Activated naive CD4-positive, alpha-beta T cell treated with anti-CD3 and anti-CD28 coated beads, Interleukin-2, amount 50 U/mL, for 16 hours (primary cell): ENCODE measurements around the gene ZFAND3.
A peak's percentile ranks its signal among the peaks of the same experiment; 100 is the strongest.

Experiments
- DNase-seq: peaks from one replicate; pipeline ENCODE4 v3.0.0-alpha.2; 2020

Gene ZFAND3, protein sequence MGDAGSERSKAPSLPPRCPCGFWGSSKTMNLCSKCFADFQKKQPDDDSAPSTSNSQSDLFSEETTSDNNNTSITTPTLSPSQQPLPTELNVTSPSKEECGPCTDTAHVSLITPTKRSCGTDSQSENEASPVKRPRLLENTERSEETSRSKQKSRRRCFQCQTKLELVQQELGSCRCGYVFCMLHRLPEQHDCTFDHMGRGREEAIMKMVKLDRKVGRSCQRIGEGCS

DNA sequence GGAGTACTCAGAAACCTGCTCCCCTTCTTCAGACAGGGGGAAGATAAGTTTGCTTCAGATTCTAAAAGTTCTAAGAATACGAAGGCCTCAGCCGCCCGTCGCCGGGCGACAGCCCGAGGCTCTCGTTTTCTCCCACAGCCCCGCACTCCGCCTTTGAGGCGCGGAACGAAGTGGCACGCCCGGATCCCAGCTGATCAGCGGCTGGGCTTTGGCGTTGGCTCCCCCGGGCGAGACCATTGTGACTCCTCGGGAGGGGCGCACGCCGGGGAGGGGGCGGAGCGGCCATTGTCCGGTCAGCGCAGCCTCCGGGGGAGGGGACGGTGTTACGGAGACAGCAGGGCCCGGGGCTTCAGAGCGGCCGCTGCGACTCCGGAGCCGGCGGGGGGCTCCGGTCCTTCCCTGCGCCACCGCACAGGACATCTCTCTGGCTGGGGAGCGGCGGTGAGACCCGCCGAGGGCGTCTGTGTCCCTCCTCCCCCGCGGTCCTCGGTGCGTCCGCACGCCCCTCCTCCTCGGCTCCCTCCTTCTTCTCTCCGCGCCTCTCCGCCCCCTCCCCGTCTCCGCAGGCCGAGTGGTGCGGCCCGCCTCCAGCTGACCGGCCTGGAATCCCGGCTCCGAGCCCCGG is at the start of gene ZFAND3:
Gene ZFAND3 (plus strand): TSS at position 551 of the 625 bp plus-strand sequence. CDS start 219 bp downstream, outside the sequence.
- DNase-seq = peak; percentile 91

DNA sequence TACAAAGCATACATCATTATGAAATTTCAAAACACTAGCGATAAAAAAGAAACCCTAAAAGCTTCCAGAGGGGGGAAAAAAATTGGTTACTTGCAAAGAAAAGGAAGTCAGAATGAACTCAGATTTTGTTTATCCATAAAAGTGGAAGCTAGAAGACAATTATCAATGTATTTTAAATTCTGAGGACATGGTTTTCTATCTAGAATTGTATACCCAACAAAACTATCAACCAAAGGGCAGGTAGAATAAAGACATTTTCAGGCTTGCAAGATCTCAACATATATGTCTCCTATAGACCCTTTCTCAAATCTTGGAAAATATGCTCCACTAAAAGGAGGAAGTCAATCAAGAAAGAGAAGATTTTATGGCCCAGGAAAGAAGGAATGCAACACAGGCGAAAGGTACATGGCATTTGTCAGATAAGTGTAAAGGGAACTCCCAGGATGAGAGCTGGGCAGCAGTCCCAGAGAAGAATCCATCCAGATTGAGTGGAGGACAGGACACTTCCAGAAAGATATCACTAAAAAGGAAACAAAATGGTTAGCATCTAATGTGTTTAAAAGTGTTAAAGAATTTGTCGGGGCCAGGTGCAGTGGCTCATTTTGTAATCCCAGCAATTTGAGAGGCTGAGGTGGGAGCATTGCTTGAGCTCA is 45.4 kb upstream of the ZFAND3 start:
- DNase-seq = no peak

DNA sequence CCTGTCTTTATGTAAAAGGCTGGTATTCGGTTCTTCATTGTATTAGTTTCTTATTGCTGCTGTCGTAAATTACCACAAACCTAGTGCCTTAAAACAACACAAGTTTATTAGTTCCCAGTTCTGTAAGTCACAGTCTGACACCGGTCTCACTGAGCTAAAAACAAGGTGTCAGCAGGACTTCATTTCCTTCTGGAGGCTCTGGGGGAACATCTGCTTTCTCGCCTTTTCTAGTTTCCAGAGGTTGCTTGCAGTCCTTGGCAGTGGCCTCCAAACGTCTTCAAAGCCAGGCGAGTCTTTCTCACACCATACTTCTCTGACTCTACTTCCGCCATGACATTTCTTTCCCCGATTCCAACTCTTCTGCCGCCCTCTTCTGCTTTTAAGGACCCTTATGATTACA is 43.0 kb upstream of the ZFAND3 start:
- DNase-seq = no peak

DNA sequence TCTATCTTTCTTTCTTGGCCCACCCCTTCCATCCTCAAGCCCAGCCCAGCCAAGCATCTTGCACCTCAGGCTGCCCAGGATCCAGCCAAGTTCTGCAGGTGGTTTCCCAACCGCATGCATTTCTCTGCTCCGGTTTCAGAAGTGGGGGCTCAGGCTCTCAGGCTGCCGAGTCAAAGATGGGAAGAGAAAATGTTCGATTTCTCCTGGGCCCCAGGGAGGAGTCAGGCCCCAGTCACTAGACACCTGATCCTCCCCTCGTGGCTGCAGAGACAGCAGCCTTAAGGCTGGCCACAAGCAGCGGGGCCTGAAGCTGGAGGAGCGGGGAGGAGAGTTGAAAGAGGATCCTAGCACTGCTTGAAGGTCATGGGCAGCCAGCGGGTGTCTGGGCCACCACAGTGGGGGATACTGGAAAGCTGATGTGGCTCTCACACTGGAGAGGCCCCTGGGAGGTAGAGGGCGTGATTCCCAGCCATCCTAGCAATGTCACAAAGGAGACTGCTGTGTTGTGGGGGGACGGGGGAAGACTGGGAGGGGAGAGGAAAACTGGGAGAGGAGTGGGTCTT is 42.2 kb upstream of the ZFAND3 start:
- no peak for DNase-seq

DNA sequence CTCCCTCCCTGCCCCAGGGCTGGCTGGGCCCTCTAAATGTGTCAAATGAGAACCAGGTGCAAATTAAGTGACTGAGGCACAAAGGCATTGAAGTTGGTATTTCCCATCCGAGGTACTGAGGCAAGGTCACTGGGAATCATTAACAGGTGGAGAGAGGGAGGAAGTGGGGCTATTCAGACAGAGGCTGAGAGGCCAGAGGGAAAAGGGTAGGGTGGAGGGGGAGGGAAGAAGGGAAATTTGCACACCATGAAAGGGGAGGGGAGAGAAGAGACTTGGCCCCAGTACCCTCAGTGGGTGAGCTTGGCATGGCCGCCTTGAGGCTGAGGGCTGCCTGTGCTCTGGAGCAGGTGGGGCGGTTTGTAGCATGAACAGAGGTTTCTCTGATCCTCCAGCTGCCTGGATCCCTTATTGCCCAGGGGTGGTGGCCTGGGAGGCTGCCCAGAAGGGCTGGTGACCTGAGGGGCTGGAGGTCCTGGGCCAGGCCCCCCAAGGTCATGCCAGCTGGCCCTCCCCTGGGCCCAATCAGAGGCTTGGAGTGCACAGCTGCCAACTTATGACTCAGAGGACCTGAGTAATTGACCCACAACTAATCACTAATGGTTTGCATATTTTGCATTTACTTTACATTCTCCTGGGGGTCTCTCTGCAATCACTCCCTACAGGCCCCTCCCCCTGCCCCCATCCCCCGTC is 40.3 kb upstream of the ZFAND3 start:
- no peak for DNase-seq

DNA sequence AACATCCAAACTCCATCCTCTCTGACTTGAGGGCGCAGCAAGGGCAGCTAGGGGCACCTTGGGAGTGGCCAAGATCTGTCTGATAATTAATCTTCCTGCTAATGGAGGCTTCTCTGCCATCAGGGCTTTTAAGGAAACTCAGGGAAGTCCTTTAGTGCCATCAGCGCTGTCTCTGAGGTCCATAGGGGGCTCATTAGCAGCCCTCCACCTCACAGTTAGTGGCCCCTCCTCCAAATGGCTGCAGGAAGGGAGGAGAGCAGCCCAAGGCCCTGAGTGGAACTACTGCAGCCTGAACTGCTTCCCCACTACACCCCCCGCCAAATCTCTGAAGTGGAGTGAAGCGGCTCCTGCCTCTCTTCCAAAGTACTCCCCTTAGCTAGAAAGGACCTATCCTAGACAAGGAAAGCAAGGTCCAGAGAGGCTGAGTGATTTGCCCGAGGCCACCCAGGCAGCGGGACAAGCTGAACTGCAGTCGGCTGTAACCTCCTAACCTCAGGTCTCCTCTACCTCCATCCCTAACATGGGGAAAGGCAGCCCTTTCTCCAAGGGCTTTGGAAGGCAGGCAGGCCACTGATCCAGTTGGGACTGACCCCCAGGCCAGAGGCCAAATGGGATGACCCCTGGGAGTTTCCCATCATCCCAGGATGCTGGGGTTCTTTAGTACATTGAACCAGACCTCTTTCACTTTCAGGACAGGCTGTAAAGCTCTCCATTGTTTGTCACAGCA is 39.5 kb upstream of the ZFAND3 start:
- DNase-seq = no peak

DNA sequence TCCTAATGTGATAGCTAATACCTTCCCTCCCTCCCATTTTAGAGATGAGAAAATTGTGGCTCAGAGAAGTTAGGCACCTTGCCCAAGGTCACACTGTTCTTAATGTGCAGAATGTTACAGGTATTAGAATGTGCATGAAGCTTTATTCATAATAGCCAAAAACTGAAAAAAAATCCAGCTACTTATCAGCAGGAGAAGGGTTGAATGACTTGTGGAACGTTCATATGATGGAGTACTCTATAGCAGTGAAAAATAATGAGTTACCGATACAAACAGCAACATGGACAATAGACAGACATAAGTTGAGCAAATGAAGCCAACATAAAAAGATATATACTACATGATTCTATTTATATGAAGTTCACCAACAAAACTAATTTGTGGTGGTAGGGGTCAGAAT is 37.7 kb upstream of the ZFAND3 start:
- DNase-seq = no peak

DNA sequence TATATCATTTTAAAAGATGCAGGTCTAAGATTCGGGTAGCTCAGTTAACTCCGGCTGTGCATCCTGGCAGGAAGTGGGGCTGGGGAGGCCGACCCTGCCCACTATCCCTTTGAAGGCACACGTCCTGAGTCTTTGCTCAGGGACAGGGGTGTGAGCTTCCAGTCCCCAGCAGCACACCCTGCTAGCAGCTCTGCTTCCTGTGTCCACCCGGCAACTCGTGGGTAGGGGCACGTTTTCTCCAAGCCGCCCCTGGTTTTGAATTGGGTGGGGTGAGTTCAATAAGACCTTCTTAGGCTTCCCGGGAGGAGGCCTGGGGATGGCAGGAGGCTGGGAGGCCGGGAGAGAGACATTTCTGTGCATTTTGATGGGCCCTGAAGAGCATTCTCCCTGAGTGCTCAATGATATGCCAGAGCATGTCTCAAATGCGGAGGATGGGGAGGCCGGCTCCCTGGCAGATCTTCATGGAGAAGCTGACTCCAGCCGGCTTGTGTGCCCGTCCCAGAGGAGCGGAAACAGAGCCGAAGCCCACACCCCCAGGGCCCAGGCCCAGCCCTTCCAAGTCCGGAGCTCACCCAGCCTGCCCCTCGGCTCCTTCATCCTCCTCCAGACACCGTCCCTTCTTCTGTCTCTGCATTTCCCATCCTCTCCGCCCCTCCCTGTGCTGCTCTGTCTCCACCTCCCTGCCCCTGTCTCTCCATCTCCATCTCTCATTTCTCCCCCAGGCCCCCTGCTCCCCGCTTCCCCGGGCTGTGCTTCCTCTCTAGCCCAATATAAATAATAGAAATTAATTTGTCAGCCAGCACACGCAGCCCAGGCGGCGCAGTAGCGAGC is 36.3 kb upstream of the ZFAND3 start:
- DNase-seq = no peak

DNA sequence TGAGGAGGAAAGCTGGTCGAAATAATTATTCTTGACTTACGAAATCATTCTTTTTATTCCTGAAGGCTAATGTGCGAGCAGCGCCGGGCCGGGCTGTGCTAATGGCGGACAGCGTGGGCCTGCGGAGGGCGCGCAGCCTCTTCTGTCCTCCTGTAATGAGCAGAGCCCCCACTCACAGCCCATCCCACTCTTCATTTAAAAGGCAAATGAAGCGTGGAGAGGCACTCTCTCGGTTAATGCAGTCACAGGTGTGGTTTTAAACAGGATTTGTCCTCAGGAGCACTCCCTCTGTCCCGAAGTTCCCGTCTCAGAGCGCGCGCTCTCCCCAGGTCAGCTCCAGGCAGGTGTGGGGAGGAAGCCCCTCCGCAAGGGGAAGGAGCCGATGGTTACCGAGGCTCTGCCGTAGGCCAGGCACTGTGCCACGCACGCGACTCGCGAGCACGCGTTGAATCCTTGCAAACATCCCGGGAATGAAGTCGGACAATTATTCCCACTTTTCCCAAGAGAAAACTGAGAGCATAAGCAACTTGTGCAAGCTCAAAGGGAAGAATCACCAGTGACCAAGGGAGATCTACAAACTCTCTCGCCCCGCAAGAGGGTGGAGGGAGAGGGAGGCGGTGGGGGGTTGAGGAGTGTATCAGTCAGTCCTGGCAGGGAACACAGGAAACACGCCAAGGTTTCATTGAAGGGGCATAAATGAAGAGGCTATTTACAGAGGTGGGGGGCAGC is 35.5 kb upstream of the ZFAND3 start:
- DNase-seq = peak; percentile 27

DNA sequence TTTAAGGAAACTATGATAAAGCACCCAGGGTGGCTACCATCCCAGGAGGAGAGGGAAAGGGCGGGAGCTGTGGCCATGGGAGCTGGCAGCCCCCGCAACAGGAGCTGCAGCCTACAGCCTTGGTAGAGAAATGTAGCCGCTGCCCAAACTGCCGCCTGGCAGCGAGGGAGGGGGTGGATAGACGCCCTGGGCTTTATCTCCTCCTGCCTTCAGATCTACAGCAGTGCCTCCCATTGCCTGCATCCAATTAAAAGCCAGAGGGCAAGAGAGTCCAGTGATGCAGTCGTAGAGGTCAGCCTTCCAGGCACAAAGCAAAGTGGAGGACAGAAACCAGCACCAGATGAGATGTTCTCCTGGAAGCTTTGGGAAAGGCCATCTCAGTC is 35.0 kb upstream of the ZFAND3 start:
- no peak for DNase-seq

DNA sequence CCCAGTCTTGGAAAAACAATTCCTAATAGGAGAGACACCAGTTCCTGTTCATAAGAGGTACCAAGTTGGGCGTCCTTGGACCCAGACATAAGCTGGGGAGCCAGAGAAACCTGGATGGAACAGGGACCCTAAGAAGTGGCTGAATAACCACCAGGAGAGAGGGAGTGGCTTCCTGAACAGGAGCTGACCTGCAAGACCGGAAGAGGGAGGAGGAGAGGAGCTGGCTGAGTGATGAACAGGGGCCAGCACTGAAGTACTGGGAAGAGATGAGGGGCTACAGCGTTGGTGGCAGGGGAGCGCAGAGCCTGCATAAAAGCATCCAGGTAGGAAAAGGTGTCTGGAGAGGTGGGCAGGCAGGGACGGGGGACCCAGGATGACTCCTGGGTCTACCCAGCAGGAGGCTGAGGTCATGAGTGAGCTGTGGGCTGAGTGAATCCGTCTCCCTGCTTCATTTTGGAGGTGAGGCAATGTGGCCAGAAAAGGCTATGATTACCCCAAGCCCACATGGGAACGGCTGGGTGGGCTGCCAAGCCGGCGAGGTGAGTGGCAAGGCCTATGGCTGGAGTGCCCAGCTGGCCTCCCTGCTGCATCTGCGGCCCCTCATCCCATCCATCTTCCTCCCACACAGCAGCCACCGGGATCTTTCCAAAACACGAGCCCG is 34.4 kb upstream of the ZFAND3 start:
- no peak for DNase-seq

DNA sequence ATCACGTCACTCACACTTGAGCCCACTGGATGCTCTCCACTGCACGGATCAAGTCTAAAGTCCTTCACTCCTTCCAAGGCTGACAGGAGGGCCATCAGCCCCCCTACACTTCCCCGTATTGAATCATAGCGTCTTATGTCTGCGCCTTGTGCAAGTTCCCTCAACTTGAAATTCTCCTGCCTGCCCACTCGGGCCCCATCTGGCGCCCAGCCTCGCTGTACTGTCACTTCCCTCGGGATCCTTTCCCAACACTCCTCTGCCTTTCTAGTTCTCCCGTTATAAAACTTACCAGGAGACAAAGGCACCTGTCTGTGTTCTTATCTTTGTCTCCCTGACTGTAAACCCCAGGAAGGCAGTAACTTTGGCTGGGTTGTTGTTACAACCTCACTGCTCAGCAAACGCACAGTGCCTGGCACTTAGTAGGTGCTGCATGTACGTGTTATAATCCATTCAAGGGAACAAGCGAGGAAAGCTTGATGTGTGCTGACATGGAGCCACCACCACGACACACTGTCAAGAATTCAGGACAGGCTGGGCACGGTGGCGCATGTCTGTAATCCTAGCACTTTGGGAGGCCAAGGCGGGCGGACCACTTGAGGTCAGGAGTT is 33.8 kb upstream of the ZFAND3 start:
- no peak for DNase-seq

DNA sequence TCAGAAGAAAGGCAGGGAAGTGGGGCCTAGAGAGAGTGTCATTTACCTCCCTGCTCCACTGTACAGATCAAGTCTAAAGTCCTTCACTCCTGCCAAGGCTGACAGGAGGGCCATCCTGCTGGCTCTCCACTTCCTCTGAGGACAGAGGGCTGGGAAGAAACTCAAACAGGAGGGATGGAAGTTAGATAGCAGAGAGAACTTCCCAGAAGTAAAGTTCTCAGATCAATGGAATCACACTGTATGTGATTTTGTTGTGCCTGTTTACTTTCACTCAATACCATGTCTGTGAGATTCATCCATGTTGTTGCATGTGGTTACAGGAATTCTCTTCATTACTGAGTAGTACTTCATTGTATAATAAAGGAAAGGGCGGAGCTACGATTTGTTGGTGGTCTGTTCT is 32.3 kb upstream of the ZFAND3 start:
- no peak for DNase-seq

DNA sequence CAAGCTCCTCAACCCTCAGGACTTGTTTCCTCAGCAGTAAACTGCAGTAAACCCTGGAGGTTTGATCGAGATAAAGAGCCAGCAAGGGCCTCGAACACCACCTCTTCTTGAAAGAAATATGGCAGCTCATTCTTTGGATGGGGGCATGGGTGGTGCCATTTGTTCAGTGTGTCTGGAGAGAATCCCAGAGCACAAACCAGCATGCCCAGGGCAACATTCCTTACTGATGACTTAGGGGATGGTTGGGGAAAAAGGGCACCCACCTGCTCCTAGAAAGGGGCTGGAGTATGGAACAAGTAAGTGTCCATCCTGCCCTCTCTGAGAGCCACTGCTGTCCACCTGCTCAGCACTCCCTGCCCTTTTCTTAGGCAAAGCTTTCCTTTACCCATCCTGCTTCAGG is 31.3 kb upstream of the ZFAND3 start:
- DNase-seq = no peak

DNA sequence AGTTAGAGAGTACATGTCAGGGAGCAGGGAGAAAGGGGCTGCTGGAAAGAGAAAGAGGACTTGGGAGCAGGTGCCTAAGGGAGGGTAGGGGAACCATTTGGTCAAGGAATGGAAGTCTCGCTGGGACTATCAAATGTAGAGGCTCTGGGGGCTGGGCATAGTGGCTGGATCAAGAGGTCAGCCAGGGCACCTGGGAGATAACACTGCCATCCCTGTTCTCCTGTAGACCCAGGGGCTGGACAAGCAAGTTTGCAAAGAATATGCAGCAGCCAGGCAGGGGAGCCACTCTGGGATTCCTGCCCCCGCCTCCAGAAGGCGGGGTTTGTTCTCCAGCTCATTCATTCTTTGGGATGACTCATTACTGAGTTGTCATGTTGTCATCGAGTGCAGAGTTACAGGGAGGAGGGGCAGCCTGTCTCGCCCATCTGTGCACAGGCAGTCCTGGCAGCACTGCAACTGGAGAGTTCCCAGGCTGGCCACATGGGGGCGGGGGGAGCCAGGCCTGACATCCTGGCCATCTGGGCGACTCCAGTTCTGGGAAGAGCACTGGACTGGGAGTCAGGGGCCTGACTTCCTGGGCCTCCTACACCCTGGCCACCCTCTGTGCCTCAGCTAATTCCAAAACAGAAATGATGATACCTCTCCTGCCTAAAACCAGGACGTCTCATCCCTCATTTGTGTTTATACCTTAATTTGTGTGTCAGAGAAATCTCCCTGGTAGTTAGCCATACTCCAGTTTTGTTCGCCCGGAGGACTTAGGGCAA is 28.2 kb upstream of the ZFAND3 start:
- DNase-seq = peak; percentile 88

DNA sequence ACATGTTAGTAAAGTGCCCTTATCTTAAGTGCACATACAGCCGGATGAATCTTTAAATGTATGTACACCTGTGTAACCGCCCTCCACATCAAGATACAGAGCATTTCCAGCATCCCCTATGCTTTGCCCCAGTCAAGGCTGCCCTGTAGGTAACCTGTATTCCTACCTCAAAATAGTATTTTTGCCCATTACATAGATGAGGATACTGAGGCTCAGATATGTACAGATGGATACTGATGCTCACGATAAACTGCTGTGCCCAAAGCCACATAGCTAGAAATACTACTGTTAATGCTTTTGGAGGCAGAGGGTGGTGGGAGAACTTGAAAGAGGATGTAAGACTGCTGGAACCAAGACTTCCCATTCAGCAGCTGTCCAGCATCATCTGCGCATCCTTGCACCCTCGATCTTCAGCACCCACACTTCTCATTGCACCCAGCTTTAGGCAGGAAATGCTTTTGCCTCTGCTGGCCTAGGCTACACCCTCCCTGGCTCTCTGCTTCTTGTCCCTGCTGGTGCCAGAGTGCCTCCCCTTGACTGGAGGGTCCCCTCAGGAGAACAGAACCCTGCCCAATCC is 27.0 kb upstream of the ZFAND3 start:
- DNase-seq = no peak

DNA sequence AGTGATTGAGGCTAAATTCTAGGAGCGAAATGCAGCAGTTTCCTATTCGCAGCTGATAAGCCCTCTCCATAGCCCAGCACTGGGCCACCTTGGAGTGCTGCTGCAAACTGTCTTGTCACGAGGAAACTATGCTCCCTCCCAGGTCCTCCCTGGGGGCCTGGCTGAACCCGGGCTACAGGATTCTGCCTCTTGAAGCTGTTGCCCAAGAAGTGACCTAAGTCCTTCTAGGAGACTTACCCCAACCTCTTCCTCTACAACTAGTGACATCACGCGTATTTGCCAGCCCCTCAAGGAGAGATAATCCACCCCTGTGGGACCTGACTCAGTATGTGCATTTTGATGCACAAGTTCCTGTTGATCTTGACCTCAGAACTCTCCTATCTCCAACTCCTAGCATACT is 26.5 kb upstream of the ZFAND3 start:
- DNase-seq = no peak

DNA sequence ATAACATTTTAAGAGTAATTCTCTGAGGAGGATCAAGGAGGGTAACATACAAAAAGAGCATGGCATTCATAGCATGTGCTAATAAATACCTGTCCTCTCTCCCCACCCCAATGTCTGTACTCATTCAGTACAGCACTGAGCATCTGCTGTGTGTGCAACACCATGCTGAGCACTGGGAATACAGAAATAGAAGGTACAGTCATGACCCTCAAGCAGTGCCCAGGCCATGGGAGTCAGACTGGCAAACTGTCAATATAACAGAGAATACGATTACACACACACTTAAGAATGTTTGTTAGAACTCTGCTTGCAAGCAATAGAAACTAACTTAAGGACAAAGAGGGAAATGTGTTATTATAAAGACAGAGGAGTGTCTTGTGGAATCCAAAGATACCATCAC is 24.7 kb upstream of the ZFAND3 start:
- DNase-seq = no peak
